Measurements from ENCODE around the gene VAMP7.
A peak's percentile ranks its signal among the peaks of the same experiment; 100 is the strongest.
"Not testable (repeated sequence)": the region's sequence is repeated elsewhere in the genome, so short reads cannot be mapped to it uniquely, and the experiment has no call there.

The VAMP7 gene

DNA sequence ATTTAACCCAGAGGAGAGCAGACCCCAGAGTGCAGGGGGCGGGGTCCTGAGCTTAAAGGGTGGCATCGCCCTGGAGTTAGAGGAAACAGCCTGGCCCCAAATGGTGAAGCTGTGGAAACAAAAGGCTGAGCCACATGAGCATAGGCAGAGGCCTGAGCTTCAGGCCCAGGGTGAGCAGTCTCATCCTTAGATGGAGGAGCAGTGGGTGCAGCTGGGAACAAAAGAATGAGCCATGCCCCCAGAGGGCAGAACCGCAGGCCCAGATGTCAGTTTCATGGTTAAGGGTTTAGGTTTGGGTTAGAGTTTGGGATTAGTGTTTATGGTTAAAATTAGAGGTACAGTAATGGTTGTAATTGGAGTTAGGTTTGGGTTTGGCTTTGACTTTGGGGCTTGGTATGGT lies 71.9 kb downstream of the VAMP7 start:
- H3K4me3 Mint-ChIP-seq = no peak overlapping the region
- no peaks in the 10 kb centered on the region for H3K36me3 Mint-ChIP-seq (ENCODE audit: low read depth)
- H3K9me3 Mint-ChIP-seq = peaks cover 5% of the 10 kb centered on the region
- no peaks in the 10 kb centered on the region for H3K4me1 Mint-ChIP-seq (ENCODE audit: low read depth)
- no peak overlapping the region for H3K27ac Mint-ChIP-seq
- no peak for DNase-seq (ENCODE audit: low spot score)
- no peaks in the 10 kb centered on the region for H3K27me3 Mint-ChIP-seq (ENCODE audit: low read depth)

DNA sequence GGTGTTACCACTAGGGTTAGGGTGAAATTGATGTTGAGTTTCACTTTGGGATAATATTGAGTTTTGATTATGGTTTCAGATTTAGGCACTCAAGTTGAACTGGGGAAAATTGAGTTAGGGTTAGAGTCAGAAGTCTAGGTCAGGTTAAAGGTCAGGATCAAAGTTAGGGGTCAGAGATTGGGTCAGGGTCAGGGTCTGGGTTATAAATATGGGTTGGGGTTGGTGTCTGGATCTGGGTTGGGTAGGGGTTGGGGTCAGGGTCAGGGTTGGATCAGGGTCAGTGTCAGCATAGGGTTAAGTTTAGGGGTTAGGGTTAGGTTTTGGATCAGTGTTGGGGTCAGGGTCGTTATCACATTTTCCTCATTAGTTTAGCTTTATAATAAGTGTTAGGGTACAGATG lies 73.6 kb downstream of the VAMP7 start:
- H3K4me1 Mint-ChIP-seq (ENCODE audit: low read depth) = no peaks in the 10 kb centered on the region
- no peaks in the 10 kb centered on the region for H3K36me3 Mint-ChIP-seq (ENCODE audit: low read depth)
- H3K9me3 Mint-ChIP-seq = peaks cover 5% of the 10 kb centered on the region
- DNase-seq (ENCODE audit: low spot score) = no peak
- H3K4me3 Mint-ChIP-seq = no peak overlapping the region
- no peak overlapping the region for H3K27ac Mint-ChIP-seq
- H3K27me3 Mint-ChIP-seq (ENCODE audit: low read depth) = no peaks in the 10 kb centered on the region

DNA sequence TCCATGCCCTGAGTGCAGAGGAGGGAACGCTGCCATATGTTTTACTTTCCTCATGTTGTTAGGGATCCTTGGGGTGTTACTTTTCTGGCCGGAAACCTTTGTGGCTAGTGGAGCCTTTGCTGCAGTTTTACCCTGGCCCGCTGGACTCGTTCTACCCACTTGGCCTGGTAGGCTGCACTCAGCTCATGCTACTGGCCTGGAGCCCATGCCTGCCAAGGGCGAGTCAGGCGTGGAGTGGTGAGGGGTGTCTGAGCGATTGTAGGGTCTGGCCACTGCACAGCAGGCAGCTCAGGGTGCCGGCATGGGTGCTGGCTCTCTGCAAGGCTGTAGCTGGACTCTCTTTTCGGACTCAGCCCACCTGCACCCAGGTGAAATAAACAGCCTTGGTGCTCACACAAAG lies 75.0 kb downstream of the VAMP7 start:
- no peak overlapping the region for H3K4me3 Mint-ChIP-seq
- H3K9me3 Mint-ChIP-seq = peaks cover 5% of the 10 kb centered on the region
- DNase-seq (ENCODE audit: low spot score) = no peak
- H3K4me1 Mint-ChIP-seq (ENCODE audit: low read depth) = no peaks in the 10 kb centered on the region
- no peaks in the 10 kb centered on the region for H3K36me3 Mint-ChIP-seq (ENCODE audit: low read depth)
- H3K27ac Mint-ChIP-seq = no peak overlapping the region
- peaks cover 8% of the 10 kb centered on the region for H3K27me3 Mint-ChIP-seq (ENCODE audit: low read depth)

DNA sequence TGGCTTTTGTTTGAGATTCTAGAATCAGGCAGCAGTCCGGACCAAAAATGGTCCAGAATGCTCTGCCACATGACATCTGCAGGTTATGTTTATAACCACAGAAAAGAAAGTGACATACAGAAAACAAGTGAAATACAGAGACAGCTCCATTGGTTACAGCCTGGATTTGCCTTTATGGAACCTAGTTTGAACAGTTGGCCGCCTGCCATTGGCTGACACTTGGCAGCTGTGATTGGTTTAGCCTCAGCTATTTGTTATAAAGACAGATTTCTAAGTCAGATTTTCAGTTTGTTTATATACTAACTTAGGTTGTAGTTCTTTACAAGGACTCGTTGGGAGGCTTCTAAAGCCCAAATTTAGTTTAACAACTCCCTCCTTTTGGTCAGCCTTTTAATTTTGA lies 75.5 kb downstream of the VAMP7 start:
- no peak overlapping the region for H3K4me3 Mint-ChIP-seq
- H3K27me3 Mint-ChIP-seq (ENCODE audit: low read depth) = peaks cover 11% of the 10 kb centered on the region
- H3K36me3 Mint-ChIP-seq (ENCODE audit: low read depth) = no peaks in the 10 kb centered on the region
- no peak overlapping the region for H3K27ac Mint-ChIP-seq
- no peaks in the 10 kb centered on the region for H3K4me1 Mint-ChIP-seq (ENCODE audit: low read depth)
- H3K9me3 Mint-ChIP-seq = peaks cover 5% of the 10 kb centered on the region
- DNase-seq (ENCODE audit: low spot score) = no peak

DNA sequence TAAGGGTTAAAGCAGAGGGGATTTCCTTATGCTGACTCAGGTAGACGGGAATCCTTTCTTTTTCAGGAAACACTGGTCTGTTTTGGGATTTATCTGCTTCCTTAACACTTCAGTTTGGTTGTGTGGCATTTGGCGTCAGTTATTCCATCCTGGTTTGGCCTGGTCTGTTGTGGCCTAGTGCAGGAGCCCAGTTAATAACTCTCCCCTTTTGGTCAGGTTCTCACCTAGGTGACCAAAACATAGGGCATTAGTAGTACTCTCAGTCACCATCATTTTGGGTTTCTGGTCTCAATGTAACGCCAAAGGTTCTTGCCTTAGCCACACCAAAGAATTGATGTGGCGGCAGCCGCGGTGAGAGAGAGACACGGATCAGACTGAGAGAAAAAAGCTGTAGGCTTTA lies 76.7 kb downstream of the VAMP7 start:
- DNase-seq (ENCODE audit: low spot score) = no peak
- Mint-ChIP-seq H3K9me3 (peaks cover 5% of the 10 kb centered on the region), H3K36me3 (ENCODE audit: low read depth) (no peaks in the 10 kb centered on the region), H3K27me3 (ENCODE audit: low read depth) (peaks cover 18% of the 10 kb centered on the region), H3K27ac (no peak overlapping the region), H3K4me3 (no peak overlapping the region), H3K4me1 (ENCODE audit: low read depth) (no peaks in the 10 kb centered on the region)

DNA sequence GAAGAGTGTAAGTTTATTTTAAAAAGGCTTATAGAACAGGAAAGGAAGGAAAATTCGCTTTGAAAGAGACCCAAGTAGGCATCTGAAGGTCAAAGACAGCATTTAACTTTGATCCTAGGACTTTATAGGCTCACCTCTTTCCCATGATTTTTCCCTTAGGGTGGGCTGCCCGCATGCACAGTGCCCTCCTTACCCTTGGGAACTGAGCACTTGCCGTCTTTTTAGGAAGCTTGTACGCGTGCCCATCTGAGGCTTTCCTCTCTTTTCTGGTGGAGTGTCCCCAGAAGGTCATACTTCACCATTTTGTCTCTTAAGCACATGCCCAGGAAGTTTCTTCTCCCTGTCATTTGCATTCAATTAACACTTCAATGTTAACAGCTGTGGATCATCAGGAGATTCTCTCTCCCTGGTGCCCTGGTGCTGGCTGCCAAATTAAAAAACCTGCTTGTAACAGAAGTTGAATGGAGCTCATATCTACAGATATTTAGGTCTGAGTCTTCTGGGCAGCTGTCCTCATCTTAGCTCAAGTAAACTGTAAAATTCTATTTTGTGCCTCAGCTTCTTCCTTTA lies 78.0 kb downstream of the VAMP7 start:
- no peak overlapping the region for H3K4me3 Mint-ChIP-seq
- no peaks in the 10 kb centered on the region for H3K4me1 Mint-ChIP-seq (ENCODE audit: low read depth)
- no peak for DNase-seq (ENCODE audit: low spot score)
- no peak overlapping the region for H3K27ac Mint-ChIP-seq
- peaks cover 11% of the 10 kb centered on the region for H3K9me3 Mint-ChIP-seq
- peaks cover 24% of the 10 kb centered on the region for H3K27me3 Mint-ChIP-seq (ENCODE audit: low read depth)
- no peaks in the 10 kb centered on the region for H3K36me3 Mint-ChIP-seq (ENCODE audit: low read depth)

DNA sequence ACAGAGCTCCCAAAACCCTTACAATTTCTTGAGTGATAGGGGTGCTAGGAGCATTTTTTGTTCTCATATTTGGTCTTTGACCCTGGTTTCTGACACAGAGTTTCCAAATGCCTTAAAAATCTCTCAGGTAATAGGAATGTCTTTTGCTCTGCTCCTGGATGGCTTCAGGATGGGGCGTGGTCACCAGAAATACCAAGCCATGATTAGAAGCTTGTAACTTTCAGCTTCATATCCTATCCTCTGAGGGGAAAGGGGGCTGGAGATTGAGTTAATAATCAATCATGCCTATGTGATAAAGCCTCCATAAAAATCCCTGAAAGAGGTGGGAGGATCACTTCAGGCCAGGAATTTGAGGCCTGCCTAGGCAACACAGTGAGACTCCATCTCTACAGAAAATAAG lies 81.8 kb downstream of the VAMP7 start:
- DNase-seq (ENCODE audit: low spot score) = no peak
- H3K4me1 Mint-ChIP-seq (ENCODE audit: low read depth) = peaks cover 12% of the 10 kb centered on the region
- H3K36me3 Mint-ChIP-seq (ENCODE audit: low read depth) = peaks cover 1% of the 10 kb centered on the region
- no peak overlapping the region for H3K27ac Mint-ChIP-seq
- peaks cover 29% of the 10 kb centered on the region for H3K27me3 Mint-ChIP-seq (ENCODE audit: low read depth)
- H3K4me3 Mint-ChIP-seq = no peak overlapping the region
- peaks cover 12% of the 10 kb centered on the region for H3K9me3 Mint-ChIP-seq

DNA sequence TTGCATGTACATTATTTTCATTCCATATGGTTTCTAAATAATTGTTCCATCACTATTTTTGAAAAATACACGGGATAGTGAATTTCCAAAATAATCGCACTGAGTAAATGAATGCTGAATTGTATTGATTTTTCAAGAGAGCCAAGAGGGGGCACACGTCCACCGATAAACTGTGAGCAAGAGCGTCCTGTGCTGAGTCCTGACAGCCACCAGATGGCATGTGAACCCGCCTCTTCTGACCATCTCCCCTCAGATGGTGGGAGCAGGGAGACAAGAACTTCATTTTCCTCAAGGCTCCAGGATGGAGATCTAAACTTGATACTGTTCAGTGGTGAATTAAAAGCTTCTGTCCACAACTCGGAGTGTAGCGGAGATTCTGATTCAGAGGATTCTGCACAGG lies 85.7 kb downstream of the VAMP7 start:
- Mint-ChIP-seq H3K36me3 (ENCODE audit: low read depth) (peaks cover 6% of the 10 kb centered on the region), H3K9me3 (peaks cover 33% of the 10 kb centered on the region), H3K4me1 (ENCODE audit: low read depth) (peaks cover 25% of the 10 kb centered on the region), H3K27me3 (ENCODE audit: low read depth) (peaks cover 17% of the 10 kb centered on the region), H3K4me3 (no peak overlapping the region), H3K27ac (no peak overlapping the region)
- DNase-seq (ENCODE audit: low spot score) = peak; percentile 39

DNA sequence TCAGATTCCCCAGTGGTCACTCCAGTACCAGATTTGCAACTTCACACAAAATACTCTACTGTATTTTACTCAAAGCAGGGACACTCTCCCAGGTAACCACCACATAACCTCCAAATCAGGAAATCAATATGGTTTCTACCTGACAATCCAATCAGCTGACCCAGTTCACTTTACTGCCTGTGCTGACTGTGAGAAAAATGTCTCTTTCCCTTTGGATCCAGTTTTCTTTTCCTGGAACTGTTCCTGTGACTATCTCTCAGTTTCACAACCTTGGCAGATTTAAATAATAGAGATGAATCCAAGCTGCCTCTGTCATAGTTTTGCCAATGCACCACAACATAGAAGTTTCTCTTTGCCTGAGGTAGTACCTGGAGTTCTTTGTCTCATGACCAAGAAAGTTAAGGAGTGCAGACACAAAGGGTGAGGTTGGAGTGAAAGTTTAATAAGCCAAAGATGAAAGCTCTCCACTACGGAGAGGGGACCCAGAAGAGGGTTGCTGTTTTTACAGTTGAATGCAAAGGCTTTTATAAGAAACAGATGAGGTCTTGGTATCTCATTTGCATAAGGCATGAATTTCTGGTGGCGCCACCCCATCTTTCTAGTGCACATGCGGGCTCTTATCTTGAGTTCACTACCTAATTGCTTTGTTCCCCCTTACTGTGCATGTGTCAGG lies 86.6 kb downstream of the VAMP7 start:
- H3K4me3 Mint-ChIP-seq = no peak overlapping the region
- H3K4me1 Mint-ChIP-seq (ENCODE audit: low read depth) = peaks cover 25% of the 10 kb centered on the region
- peaks cover 33% of the 10 kb centered on the region for H3K9me3 Mint-ChIP-seq
- DNase-seq (ENCODE audit: low spot score) = no peak
- peaks cover 6% of the 10 kb centered on the region for H3K36me3 Mint-ChIP-seq (ENCODE audit: low read depth)
- peaks cover 11% of the 10 kb centered on the region for H3K27me3 Mint-ChIP-seq (ENCODE audit: low read depth)
- H3K27ac Mint-ChIP-seq = no peak overlapping the region

DNA sequence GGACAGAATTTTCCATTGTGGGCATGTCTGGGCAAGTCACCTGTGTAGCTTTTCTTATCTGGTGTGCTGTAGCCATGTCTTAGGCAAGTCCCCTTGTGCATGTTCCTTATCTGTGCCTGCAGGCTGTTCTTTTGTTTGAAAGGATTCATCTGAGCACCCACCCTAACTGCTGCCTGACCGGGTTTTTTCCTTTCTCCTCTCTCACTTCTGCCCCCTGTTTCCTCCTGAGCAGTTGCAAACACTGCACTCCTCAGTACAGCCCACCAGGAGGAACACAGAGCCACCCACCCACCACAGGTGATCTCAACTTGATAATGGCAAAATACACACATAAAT lies 87.1 kb downstream of the VAMP7 start:
- Mint-ChIP-seq H3K36me3 (ENCODE audit: low read depth) (peaks cover 6% of the 10 kb centered on the region), H3K27me3 (ENCODE audit: low read depth) (peaks cover 11% of the 10 kb centered on the region), H3K4me1 (ENCODE audit: low read depth) (peaks cover 25% of the 10 kb centered on the region), H3K9me3 (peaks cover 33% of the 10 kb centered on the region), H3K4me3 (no peak overlapping the region), H3K27ac (peak overlapping the region; percentile 24)
- no peak for DNase-seq (ENCODE audit: low spot score)

DNA sequence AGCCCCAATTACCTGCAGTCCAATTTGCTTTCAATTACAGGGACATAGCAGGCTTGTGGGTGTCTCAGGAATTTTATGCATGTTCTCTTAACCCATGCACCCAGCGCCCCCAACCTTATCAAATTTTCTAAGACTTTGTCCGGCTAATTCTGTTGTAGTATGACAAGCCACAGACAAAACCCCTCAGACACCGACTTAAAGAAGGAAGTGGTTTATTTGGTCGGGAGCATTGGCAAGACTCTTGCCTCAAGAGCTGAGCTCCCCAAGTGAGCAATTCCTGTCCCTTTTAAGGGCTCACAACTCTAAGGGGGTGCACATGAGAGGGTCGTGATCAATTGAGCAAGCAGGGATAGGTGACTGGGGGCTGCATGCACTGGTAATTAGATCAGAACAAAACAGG lies 87.6 kb downstream of the VAMP7 start:
- Mint-ChIP-seq H3K4me3 (no peak overlapping the region), H3K36me3 (ENCODE audit: low read depth) (peaks cover 6% of the 10 kb centered on the region), H3K9me3 (peaks cover 30% of the 10 kb centered on the region), H3K27me3 (ENCODE audit: low read depth) (peaks cover 8% of the 10 kb centered on the region), H3K4me1 (ENCODE audit: low read depth) (peaks cover 25% of the 10 kb centered on the region), H3K27ac (peak overlapping the region; percentile 24)
- DNase-seq (ENCODE audit: low spot score) = no peak

DNA sequence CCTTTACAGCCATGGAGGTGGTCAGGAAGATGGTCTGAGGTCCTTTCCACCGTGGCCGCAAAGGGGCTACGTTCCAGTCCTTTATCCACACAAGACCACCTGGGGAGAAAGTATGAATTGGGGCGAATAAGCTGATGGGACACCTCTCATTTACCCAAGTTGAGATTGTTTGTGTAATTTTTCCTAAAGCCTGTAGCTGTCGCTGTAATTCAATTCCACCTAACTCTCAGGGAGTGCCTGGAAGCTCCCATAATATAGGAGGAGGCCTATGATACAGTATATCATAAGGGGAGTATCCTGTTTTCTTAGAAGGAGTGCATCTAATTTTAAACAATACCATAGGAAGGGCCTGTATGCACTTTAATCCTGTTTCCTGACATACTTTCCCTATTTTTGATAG lies 90.5 kb downstream of the VAMP7 start:
- H3K36me3 Mint-ChIP-seq (ENCODE audit: low read depth); H3K4me3 Mint-ChIP-seq; H3K27me3 Mint-ChIP-seq (ENCODE audit: low read depth); H3K27ac Mint-ChIP-seq; DNase-seq (ENCODE audit: low spot score): not testable (repeated sequence)
- peaks cover 25% of the 10 kb centered on the region for H3K4me1 Mint-ChIP-seq (ENCODE audit: low read depth)
- peaks cover 27% of the 10 kb centered on the region for H3K9me3 Mint-ChIP-seq

DNA sequence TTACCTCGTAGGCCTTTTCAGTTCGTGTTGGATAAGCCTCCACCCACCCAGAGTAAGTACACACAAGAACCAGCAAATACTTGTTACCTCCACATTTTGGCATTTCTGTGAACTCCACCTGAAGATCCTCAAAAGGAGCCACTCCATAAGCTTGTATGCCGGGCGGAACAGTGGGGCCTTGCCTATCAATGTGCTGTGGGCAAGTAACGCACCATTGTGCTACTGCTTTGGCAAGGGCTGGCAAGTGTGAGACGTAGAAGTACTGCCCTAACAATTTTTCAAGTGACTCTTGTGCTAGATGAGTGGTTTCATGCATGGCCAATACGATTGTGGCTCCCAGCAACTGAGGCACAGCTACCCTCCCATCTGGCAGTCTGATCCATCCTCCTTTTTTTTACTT lies 91.1 kb downstream of the VAMP7 start:
- not testable (repeated sequence) for H3K4me3 Mint-ChIP-seq; H3K27me3 Mint-ChIP-seq (ENCODE audit: low read depth); H3K36me3 Mint-ChIP-seq (ENCODE audit: low read depth); H3K27ac Mint-ChIP-seq; DNase-seq (ENCODE audit: low spot score)
- Mint-ChIP-seq H3K4me1 (ENCODE audit: low read depth) (peaks cover 20% of the 10 kb centered on the region), H3K9me3 (peaks cover 27% of the 10 kb centered on the region)

DNA sequence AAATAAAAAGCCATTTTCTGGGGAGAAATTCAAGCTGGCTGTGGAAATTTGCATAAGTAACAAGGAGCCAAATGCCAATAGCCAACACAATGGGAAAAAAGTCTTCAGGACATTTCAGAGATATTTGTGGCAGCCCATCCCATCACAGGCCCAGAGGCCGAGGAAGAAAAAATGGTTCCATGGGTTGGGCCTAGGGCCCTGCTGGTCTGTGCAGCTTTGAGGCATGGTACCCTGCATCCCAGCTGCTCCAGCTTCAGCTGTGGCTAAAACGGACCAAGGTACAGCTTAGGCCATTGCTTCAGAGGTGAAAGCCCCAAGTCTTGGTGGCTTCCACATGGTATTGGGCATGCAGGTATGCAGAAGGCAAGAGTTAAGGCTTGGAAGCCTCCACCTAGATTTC lies 102.2 kb downstream of the VAMP7 start:
- no peak overlapping the region for H3K4me3 Mint-ChIP-seq
- no peak for DNase-seq (ENCODE audit: low spot score)
- no peaks in the 10 kb centered on the region for H3K36me3 Mint-ChIP-seq (ENCODE audit: low read depth)
- H3K27me3 Mint-ChIP-seq (ENCODE audit: low read depth) = peaks cover 11% of the 10 kb centered on the region
- no peak overlapping the region for H3K27ac Mint-ChIP-seq
- peaks cover 7% of the 10 kb centered on the region for H3K9me3 Mint-ChIP-seq
- H3K4me1 Mint-ChIP-seq (ENCODE audit: low read depth) = no peaks in the 10 kb centered on the region

DNA sequence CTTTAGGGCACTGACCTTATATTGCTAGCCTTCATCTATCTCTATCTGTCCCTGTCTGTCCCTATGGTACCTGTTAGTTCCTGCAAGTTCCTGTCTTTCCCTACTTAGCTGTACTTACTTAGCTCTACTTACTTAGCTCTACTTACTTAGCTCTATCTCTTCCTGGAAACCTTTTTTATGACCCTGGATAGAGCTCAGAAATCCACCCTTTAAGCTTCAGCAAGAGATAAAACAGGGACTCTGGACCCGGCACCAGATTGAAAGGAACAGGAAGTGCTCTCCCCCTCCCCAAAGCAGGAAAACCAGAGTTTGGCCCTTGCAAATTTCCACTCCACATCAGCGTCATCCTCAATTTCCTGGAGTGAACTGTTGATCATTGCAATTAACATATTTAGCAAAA lies 104.1 kb downstream of the VAMP7 start:
- Mint-ChIP-seq H3K36me3 (ENCODE audit: low read depth) (peaks cover 2% of the 10 kb centered on the region), H3K4me3 (no peak overlapping the region), H3K27me3 (ENCODE audit: low read depth) (peaks cover 8% of the 10 kb centered on the region), H3K9me3 (peaks cover 12% of the 10 kb centered on the region), H3K27ac (no peak overlapping the region), H3K4me1 (ENCODE audit: low read depth) (no peaks in the 10 kb centered on the region)
- no peak for DNase-seq (ENCODE audit: low spot score)

Measured in T-helper 2 cell treated with Interferon-gamma antibody and Interleukin-4, amounts not matched to agents 5 μg/mL and 100 μg/mL, for 36 hours (primary cell).